Right lobe of liver (tissue), 4 donors: ENCODE results near the gene RB1.

Source experiments
- CTCF ChIP-seq, 4 donors: fragments of 200-600 bp in 3 of 4; fragments of 450-650 bp in 1 of 4; IDR thresholded peaks; one replicate each; pipeline versions ENCODE4 v1.5.1 to v1.8.0; 2016 to 2022; ENCODE audit warnings: antibody characterized with exemption in 4 of 4, mild to moderate bottlenecking in 2 of 4
- POLR2A ChIP-seq: fragments of 450-650 bp; IDR thresholded peaks from one replicate; pipeline ENCODE4 v1.6.1; 2017; ENCODE audit warnings: antibody characterized with exemption, mild to moderate bottlenecking
- donor health status: DM: no; HTN: no; CAD: no.
- donor health status: DM: no; HTN: no; CAD: no.
- donor health status: DM: no; HTN: yes; CAD: no.

GRCh38 chr13:48492470-48493065 is 189.0 kb downstream of the RB1 start:
- TF ChIP-seq CTCF (IDR thresholded peaks at IDR 0.05): no peak
- peak; percentile 21 for TF ChIP-seq POLR2A
